ENCODE measurements around the gene TSPAN11.

Gene TSPAN11

DNA sequence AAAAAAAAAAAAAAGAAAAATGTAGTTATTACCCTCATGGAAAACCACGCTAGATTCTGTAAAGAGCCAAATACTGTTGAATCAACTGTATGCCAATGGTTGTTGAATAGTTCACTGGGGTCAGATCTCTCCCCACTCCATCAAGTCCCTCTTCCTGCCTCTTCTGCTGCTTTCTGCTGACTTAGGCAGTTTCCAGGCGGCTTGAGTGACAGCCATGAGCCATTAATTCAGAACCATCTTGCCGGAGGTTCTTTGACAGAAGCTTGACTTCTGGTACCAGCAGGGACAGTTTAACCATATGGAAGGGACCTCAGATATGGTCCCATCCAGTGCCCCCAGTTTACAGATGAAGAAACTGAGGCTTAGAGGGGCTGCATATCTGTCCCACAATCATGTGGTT lies 34.5 kb downstream of the TSPAN11 start:
- in situ Hi-C loops (cut with MboI; ENCODE audit: low sequenced_read_pairs, unreplicated experiment), result no loop called here
- DNase-seq (ENCODE audit: low spot score), result no peak
- no peak for TF ChIP-seq CTCF (IDR thresholded peaks at IDR 0.05; ENCODE audit: borderline replicate concordance, control extremely low read depth, extremely low read depth, insufficient read depth, missing control alignments)

DNA sequence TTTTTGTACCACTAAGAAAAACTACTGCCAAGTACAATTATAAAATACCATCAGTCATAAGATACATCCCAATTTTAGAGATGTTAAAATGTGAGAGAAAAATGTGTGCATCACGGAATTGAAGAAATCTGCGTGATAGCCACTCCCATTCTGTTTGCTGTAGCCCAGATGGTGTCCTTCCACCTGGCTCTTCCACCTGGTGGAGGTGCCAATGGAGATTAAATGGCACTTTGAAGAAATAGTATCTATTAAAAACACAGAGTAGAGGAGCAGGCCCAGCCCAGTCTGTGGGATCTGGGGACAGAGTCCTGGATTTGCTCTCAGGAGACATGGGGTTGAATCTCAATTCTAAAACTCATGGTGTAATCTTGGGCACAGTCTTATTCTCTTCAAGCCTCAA lies 35.5 kb downstream of the TSPAN11 start:
- no peak for TF ChIP-seq CTCF (IDR thresholded peaks at IDR 0.05; ENCODE audit: borderline replicate concordance, control extremely low read depth, extremely low read depth, insufficient read depth, missing control alignments)
- in situ Hi-C loops (cut with MboI; ENCODE audit: low sequenced_read_pairs, unreplicated experiment), result no loop called here
- no peak for DNase-seq (ENCODE audit: low spot score)

GRCh38 chr12:30963709-30964564 lies 37.4 kb downstream of the TSPAN11 start:
- no peak for TF ChIP-seq CTCF (IDR thresholded peaks at IDR 0.05; ENCODE audit: borderline replicate concordance, control extremely low read depth, extremely low read depth, insufficient read depth, missing control alignments)
- DNase-seq (ENCODE audit: low spot score), result no peak
- in situ Hi-C loops (cut with MboI; ENCODE audit: low sequenced_read_pairs, unreplicated experiment), result no loop called here

DNA sequence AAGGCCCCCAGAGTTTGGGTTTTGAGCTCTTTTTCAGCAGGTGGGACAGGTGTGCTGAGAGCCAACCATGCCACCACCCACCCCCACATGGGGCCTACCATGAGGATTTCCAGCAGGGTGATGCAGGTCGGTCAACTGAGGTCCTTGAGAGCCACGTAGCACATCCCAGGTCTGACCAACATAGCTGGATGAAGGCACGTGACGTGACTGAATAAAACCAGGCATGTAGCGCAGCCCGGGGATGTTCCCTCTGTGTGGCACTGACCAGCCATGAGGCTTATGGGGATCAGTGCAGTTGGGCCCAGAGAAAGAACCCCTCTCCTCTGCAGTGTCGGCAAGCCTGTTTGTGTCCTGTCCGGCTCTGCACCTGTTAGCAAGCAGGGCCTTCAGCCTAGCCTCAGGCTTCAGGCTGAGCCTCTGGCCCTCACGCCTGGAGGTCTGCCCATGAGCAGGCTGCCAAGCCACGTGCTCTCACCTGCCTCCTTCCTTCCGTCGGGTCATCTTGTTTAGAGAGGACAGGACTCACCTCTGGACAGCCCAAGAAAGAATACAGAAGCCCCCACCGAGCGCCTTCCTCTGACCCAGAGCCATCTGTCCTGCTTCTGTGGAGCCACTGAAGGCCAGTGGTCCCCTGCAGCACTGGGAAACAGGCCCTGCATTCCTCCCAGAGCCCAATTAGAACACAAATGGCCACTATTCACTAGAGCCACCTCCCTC lies 38.5 kb downstream of the TSPAN11 start:
- no peak for DNase-seq (ENCODE audit: low spot score)
- in situ Hi-C loops (cut with MboI; ENCODE audit: low sequenced_read_pairs, unreplicated experiment), result no loop called here
- no peak for TF ChIP-seq CTCF (IDR thresholded peaks at IDR 0.05; ENCODE audit: borderline replicate concordance, control extremely low read depth, extremely low read depth, insufficient read depth, missing control alignments)

GRCh38 chr12:30965613-30965985 lies 39.1 kb downstream of the TSPAN11 start:
- in situ Hi-C loops (cut with MboI; ENCODE audit: low sequenced_read_pairs, unreplicated experiment), result no loop called here
- DNase-seq (ENCODE audit: low spot score), result no peak
- TF ChIP-seq CTCF (IDR thresholded peaks at IDR 0.05; ENCODE audit: borderline replicate concordance, control extremely low read depth, extremely low read depth, insufficient read depth, missing control alignments), result no peak

DNA sequence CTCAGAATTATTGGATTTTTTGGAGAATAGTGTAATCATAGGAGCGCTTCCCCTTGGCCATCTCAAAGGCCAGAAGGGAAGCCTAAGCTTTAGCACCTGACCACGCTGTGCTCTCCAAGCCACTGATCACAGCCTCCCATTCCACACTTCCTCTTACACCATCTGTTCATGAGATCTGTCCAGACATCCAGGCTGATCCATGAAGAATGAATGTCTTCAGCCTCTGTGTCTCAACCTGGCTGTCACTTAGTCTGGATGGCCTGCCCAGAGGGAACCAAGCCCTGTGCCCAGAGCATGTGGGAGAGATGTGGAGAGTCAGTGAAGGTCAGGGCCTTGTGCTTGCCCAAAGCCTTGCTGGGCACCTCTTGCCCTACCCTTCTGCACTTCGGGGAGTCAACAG lies 40.5 kb downstream of the TSPAN11 start:
- no peak for TF ChIP-seq CTCF (IDR thresholded peaks at IDR 0.05; ENCODE audit: borderline replicate concordance, control extremely low read depth, extremely low read depth, insufficient read depth, missing control alignments)
- in situ Hi-C loops (cut with MboI; ENCODE audit: low sequenced_read_pairs, unreplicated experiment), result no loop called here
- no peak for DNase-seq (ENCODE audit: low spot score)

Data from GM13976 (cell line).